ENCODE measurements around the gene EDNRB. TPM values are rescaled to one million over a fixed set of nuclear protein-coding genes. Genes with fewer than 3 reads are reported as not detected.
"Not testable (repeated sequence)": the region's sequence is repeated elsewhere in the genome, so short reads cannot be mapped to it uniquely, and the experiment has no call there.

EDNRB gene
- total RNA-seq, 1 experiment from 2014 or later: 55.8 TPM

DNA sequence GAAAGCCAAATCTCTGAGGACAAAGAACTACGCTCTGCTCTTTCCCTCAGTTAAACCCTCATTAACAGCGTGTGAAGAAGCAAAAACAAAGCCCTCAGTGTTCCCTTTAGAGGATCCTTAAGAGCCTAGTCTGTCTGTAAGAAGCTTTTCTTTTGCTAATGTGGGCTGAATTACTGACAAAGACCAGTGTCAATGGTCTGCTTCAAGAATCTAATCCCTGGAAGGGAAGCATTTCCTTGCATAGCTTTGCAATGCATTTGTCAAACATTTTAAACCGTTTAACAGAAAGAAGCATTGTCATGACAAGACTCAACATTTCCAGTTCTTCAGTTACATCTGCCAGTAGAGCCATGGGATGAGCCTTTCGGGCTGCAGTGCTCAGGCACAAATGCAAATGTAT is 64.9 kb downstream of the EDNRB start (continued):
- no peak for TF ChIP-seq RELA (CRISPR knock-in tag; IDR thresholded peaks at IDR 0.05; ENCODE audit: borderline replicate concordance)

GRCh38 chr13:77848050-77848449 is 70.6 kb downstream of the EDNRB start:
- Mint-ChIP-seq H3K36me3 (peaks cover 39% of the 10 kb centered on the region), H3K4me1 (peaks cover 23% of the 10 kb centered on the region), H3K9me3 (peaks cover 31% of the 10 kb centered on the region)
- TF ChIP-seq HMGA2 (CRISPR knock-in tag; IDR thresholded peaks at IDR 0.05): peak; percentile 74
- POLR2A ChIA-PET; H3K27ac Mint-ChIP-seq; CTCF ChIA-PET; ATAC-seq; DNase-seq (ENCODE audit: low spot score); H3K4me3 Mint-ChIP-seq; H3K27me3 Mint-ChIP-seq (ENCODE audit: low read depth): not testable (repeated sequence)

DNA sequence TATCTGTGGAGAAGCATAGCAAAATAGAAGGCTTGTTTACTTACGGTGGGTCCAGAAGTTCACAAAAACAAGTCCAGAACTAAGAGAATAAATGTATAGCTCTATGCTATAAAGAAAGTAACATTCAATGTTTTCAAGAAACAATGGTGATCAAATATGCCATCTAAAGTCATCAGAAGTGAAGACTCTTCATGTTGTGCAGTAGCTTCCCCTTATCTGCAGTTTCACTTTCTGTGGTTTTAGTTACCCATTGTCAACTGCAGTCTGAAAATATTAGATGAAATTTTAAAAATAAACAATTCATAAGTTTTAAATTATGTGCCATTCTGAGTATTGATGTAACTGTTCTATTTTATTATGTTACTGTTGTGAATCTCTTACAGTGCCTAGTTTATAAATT is 72.5 kb downstream of the EDNRB start:
- no peak for TF ChIP-seq ZBTB21 (CRISPR knock-in tag; IDR thresholded peaks at IDR 0.05; ENCODE audit: borderline replicate concordance)
- TF ChIP-seq ATF3 (CRISPR knock-in tag; conservative IDR thresholded peaks at IDR 0.05): no peak
- TF ChIP-seq ZNF219 (CRISPR knock-in tag; IDR thresholded peaks at IDR 0.05; ENCODE audit: borderline replicate concordance): no peak
- no peak for TF ChIP-seq SMAD3 (CRISPR knock-in tag; IDR thresholded peaks at IDR 0.05; ENCODE audit: borderline replicate concordance)
- TF ChIP-seq GABPB1 (CRISPR knock-in tag; IDR thresholded peaks at IDR 0.05): no peak
- no peak for TF ChIP-seq AFF4 (CRISPR knock-in tag; IDR thresholded peaks at IDR 0.05; ENCODE audit: borderline replicate concordance)
- no peak for TF ChIP-seq FOXK1 (CRISPR knock-in tag; IDR thresholded peaks at IDR 0.05)
- TF ChIP-seq ZNF671 (CRISPR knock-in tag; IDR thresholded peaks at IDR 0.05): no peak
- no peak for TF ChIP-seq MYBL2 (CRISPR knock-in tag; IDR thresholded peaks at IDR 0.05)
- no peak for TF ChIP-seq IRF2 (CRISPR knock-in tag; IDR thresholded peaks at IDR 0.05; ENCODE audit: borderline replicate concordance, low read depth)
- no peak for TF ChIP-seq ZMAT4 (CRISPR knock-in tag; IDR thresholded peaks at IDR 0.05)
- no peak for TF ChIP-seq NFATC4 (CRISPR knock-in tag; IDR thresholded peaks at IDR 0.05)
- no peak for DNase-seq (ENCODE audit: low spot score)
- ChIA-PET CTCF (no interaction called here), POLR2A (no interaction called here)
- peaks cover 29% of the 10 kb centered on the region for H3K9me3 Mint-ChIP-seq
- peaks cover 32% of the 10 kb centered on the region for H3K36me3 Mint-ChIP-seq
- no peaks in the 10 kb centered on the region for H3K27me3 Mint-ChIP-seq (ENCODE audit: low read depth)
- no peak overlapping the region for H3K4me3 Mint-ChIP-seq
- H3K27ac Mint-ChIP-seq: no peak overlapping the region
- H3K4me1 Mint-ChIP-seq: peaks cover 10% of the 10 kb centered on the region
- ATAC-seq: no peak

Other genes with a start within 250 kb of the EDNRB start
- gene SLAIN1, start 221.1 kb downstream of the EDNRB start, total RNA-seq (2021): 29.7 to 33.1 TPM (median 32.0 TPM) in 3 replicates

Data from WTC11 (cell line).